WTC11 (cell line): ENCODE data around the gene TROAP.

ENCODE experiments used
- FOXJ3 ChIP-seq: sonication (generic); formaldehyde crosslinking; IDR thresholded peaks from 2 replicates; pipeline ENCODE4 v1.9.0; 2021; ENCODE audit warnings: missing genetic modification reagents, mild to moderate bottlenecking, borderline replicate concordance
- GABPB1 ChIP-seq: sonication (generic); formaldehyde crosslinking; IDR thresholded peaks from 2 replicates; pipeline ENCODE4 v1.8.1; 2023; ENCODE audit warnings: mild to moderate bottlenecking, missing genetic modification reagents
- ZBTB43 ChIP-seq: sonication (generic); formaldehyde crosslinking; IDR thresholded peaks from 2 replicates; pipeline ENCODE4 v1.8.1; 2023; ENCODE audit warnings: mild to moderate bottlenecking, missing genetic modification reagents
- TF ChIP-seq, protein P1 (sequence below): fragments of 200-600 bp; IDR thresholded peaks from 2 replicates; pipeline ENCODE4 v1.8.0; 2022; ENCODE audit warnings: antibody characterized with exemption

- TF ChIP-seq FOXJ3 (CRISPR knock-in tag) (no peak), ZBTB43 (CRISPR knock-in tag) (no peak), GABPB1 (no peak)
- TF ChIP-seq, protein P1, sequence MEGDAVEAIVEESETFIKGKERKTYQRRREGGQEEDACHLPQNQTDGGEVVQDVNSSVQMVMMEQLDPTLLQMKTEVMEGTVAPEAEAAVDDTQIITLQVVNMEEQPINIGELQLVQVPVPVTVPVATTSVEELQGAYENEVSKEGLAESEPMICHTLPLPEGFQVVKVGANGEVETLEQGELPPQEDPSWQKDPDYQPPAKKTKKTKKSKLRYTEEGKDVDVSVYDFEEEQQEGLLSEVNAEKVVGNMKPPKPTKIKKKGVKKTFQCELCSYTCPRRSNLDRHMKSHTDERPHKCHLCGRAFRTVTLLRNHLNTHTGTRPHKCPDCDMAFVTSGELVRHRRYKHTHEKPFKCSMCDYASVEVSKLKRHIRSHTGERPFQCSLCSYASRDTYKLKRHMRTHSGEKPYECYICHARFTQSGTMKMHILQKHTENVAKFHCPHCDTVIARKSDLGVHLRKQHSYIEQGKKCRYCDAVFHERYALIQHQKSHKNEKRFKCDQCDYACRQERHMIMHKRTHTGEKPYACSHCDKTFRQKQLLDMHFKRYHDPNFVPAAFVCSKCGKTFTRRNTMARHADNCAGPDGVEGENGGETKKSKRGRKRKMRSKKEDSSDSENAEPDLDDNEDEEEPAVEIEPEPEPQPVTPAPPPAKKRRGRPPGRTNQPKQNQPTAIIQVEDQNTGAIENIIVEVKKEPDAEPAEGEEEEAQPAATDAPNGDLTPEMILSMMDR, result no peak
These were observed 21.5 kb downstream of the TROAP start for GRCh38 chr12:49344486-49345050.
